Cardiac muscle cell (in vitro differentiated cells and primary cell): Measurements from ENCODE around the gene NUP93. TPM values are rescaled to one million over a fixed set of nuclear protein-coding genes. Genes with fewer than 3 reads are reported as not detected.
"Not testable (repeated sequence)": the region's sequence is repeated elsewhere in the genome, so short reads cannot be mapped to it uniquely, and the experiment has no call there.

ENCODE experiments used
- DNase-seq, 2 donors: peaks; one replicate each; pipeline versions ENCODE4 v3.0.0 to v3.0.0-alpha.2; 2010 to 2017; ENCODE audit warnings: low read depth in 1 of 2, low spot score in 1 of 2
- H3K27ac ChIP-seq: fragments of 200-600 bp; sonication (generic); 2 replicates; pipeline ENCODE4 v1.5.1; 2016
- H3K27me3 ChIP-seq: fragments of 200-600 bp; sonication (generic); 2 replicates; pipeline ENCODE4 v1.6.0; 2016; ENCODE audit warnings: control low read depth
- H3K36me3 ChIP-seq: fragments of 200-600 bp; sonication (generic); 2 replicates; pipeline ENCODE4 v1.5.1; 2016; ENCODE audit warnings: control low read depth
- H3K4me1 ChIP-seq: fragments of 200-600 bp; sonication (generic); 2 replicates; pipeline ENCODE4 v1.8.1; 2017; ENCODE audit warnings: low read depth, mild to moderate bottlenecking, mixed run types
- H3K4me3 ChIP-seq: fragments of 200-600 bp; sonication (generic); 2 replicates; pipeline ENCODE4 v1.5.1; 2016; ENCODE audit warnings: mild to moderate bottlenecking
- H3K9me3 ChIP-seq: fragments of 200-600 bp; sonication (generic); 2 replicates; pipeline ENCODE4 v1.5.1; 2017; ENCODE audit warnings: low read depth, mild to moderate bottlenecking, control low read depth
- polyA plus RNA-seq: library from polyadenylated mRNA; unstranded; fragments of >200 nt; fragmentation: Nextera tagmentation; extraction: Ambion mirVana; gene quantifications from 2 replicates; pipeline ENCODE4 v1.2.1, GENCODE V29; 2016
- total RNA-seq: library from RNA; depleted of rRNA; stranded (reverse); fragments of >200 nt; gene quantifications from 2 replicates; pipeline ENCODE4 v1.2.3, GENCODE V29; 2016
- TF ChIP-seq, protein P1 (sequence below): IDR thresholded peaks from 2 replicates; pipeline ENCODE4 v1.5.1; 2012; ENCODE audit warnings: low read depth, mild to moderate bottlenecking, low read length

Gene NUP93
- total and polyA plus RNA-seq, 2 experiments from 2014 or later = 110 to 127 TPM

DNA sequence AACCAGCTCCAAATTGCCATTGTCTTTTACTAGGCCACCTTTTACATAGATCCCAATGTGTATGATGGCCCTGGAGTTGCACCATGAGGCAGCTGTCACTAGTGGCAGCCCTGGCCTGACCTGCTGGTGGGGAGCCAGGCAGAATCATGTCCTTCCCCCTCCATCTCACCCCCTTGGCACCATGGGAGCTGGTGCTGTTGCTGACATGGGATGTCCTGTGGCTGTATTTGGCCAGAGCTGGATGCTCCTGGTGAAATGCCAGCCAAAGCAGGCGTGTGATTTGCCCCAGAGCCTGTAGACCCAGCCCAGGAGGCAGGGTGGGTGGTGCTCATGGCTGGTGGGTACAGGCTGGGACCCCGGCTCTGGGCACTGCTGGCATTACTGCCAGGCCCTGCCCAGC is 153.7 kb downstream of the NUP93 start:
- Histone ChIP-seq H3K4me1 (no peaks in the 10 kb centered on the region), H3K4me3 (no peak overlapping the region), H3K27ac (no peak overlapping the region), H3K36me3 (no peaks in the 10 kb centered on the region), H3K27me3 (no peaks in the 10 kb centered on the region), H3K9me3 (no peaks in the 10 kb centered on the region)
- TF ChIP-seq, protein P1, sequence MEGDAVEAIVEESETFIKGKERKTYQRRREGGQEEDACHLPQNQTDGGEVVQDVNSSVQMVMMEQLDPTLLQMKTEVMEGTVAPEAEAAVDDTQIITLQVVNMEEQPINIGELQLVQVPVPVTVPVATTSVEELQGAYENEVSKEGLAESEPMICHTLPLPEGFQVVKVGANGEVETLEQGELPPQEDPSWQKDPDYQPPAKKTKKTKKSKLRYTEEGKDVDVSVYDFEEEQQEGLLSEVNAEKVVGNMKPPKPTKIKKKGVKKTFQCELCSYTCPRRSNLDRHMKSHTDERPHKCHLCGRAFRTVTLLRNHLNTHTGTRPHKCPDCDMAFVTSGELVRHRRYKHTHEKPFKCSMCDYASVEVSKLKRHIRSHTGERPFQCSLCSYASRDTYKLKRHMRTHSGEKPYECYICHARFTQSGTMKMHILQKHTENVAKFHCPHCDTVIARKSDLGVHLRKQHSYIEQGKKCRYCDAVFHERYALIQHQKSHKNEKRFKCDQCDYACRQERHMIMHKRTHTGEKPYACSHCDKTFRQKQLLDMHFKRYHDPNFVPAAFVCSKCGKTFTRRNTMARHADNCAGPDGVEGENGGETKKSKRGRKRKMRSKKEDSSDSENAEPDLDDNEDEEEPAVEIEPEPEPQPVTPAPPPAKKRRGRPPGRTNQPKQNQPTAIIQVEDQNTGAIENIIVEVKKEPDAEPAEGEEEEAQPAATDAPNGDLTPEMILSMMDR = no peak
- no peak for DNase-seq

DNA sequence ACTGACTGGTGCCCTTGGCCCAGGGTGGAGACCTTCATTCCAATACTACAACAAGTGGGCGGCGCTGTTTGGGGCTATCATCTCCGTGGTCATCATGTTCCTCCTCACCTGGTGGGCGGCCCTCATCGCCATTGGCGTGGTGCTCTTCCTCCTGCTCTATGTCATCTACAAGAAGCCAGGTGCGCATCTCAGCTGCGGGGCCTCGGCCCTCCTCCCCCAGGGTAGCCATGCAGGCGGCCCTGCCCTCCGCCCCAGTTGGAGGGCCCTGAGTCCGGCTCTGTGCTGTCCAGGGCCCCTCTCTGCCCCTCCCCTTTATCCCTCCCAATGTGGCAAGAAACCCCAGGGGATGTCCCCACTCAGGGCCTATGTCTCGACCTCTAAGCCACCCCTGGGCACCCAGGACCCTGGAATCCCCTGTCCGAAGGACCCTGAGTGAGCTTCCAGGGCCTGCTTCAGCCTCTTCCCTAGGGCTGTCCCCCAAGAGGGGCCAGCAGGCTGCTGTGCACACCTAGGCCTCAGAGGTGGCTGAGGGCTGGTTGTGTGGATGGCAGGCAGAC is 154.2 kb downstream of the NUP93 start:
- Histone ChIP-seq H3K36me3 (no peaks in the 10 kb centered on the region), H3K27me3 (no peaks in the 10 kb centered on the region), H3K27ac (no peak overlapping the region), H3K9me3 (no peaks in the 10 kb centered on the region), H3K4me3 (no peak overlapping the region), H3K4me1 (no peaks in the 10 kb centered on the region)
- TF ChIP-seq, protein P1 = no peak
- DNase-seq = no peak

DNA sequence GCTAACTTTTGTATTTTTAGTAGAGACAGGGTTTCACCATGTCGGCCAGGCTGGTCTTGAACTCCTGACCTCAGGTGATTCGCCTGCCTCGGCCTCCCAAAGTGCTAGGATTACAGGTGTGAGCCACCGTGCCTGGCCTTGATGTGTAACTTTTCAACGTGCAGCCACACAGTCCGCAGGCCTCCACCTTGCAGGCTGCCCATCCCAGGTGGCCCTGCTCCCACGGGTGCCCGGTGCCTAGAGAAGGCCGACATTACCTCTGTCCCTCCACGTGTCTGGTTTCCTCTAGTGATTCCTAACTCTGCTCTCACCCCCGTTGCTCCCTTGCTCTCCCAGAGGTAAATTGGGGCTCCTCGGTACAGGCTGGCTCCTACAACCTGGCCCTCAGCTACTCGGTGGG is 155.0 kb downstream of the NUP93 start:
- H3K4me1 ChIP-seq, H3K9me3 ChIP-seq, H3K27me3 ChIP-seq, H3K4me3 ChIP-seq, H3K36me3 ChIP-seq, DNase-seq, H3K27ac ChIP-seq: not testable (repeated sequence)

DNA sequence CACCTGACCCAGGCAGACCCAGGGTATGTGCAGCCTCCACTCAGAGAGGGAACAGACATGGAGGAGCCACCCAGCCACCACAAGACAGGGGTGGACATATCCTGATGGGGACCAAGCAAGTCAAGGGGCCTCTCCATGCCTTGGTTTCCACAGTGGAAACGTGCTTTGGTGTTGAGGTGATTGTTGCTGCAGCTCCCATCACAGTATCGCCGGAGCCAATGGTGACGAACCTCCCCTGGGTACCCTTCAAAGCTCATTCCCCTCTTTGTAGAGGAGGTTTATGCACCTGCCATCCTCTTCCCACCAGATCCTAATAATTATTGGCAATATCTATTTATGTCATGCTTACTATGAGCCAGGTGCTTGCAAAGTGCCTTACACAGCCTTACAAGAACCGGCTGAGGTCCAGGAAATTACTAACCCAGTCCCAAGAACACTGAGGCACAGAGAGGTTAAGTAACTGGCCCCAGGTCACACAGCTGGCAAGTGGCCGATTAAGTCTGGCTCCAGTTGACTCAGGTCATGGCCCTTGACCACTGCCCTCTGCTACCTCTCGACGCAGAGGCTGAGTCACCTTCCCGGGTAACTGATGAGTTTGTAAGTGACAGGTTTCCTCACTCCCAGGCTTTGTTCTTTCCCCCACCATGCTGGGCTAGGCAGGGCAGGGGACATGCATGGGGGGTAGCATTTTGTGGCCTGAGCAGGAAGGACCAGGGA is 155.7 kb downstream of the NUP93 start:
- Histone ChIP-seq H3K27me3 (no peaks in the 10 kb centered on the region), H3K36me3 (no peaks in the 10 kb centered on the region), H3K4me3 (no peak overlapping the region), H3K9me3 (no peaks in the 10 kb centered on the region), H3K4me1 (no peaks in the 10 kb centered on the region), H3K27ac (no peak overlapping the region)
- no peak for DNase-seq
- TF ChIP-seq, protein P1 = no peak

DNA sequence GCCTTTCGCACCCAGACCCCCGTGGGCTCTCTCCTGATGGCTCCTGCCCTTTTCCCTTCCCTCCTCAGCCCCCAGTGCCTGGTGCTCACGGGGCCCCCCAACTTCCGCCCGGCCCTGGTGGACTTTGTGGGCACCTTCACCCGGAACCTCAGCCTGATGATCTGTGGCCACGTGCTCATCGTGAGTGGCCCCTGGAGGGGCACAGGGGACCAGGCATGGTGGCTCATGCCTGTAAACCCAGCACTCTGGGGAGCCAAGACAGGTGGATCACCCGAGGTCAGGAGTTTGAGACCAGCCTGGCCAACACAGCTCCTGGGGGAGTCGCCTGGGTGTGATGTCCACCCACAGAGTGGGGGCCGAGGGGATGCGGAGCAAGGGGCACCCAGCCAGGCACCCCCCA is 156.4 kb downstream of the NUP93 start:
- Histone ChIP-seq H3K4me1 (no peaks in the 10 kb centered on the region), H3K9me3 (no peaks in the 10 kb centered on the region), H3K27me3 (no peaks in the 10 kb centered on the region), H3K27ac (no peak overlapping the region), H3K36me3 (no peaks in the 10 kb centered on the region), H3K4me3 (no peak overlapping the region)
- no peak for DNase-seq
- TF ChIP-seq, protein P1 = no peak

DNA sequence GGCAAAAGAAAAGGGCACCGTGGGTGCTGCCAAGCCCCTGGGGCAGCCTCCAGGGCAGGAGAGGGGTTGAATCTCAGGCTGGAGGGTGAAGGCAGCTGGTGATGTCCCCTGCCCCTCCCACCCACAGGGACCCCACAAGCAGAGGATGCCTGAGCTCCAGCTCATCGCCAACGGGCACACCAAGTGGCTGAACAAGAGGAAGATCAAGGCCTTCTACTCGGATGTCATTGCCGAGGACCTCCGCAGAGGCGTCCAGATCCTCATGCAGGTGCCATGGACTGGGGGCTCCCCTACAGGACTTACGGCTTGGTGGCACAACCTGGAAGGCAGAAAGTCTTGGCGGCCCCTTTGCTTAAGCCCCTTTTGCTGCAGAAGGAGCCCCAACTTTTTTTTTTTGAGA is 156.9 kb downstream of the NUP93 start:
- TF ChIP-seq, protein P1 = no peak
- no peak overlapping the region for H3K4me3 ChIP-seq
- H3K27ac ChIP-seq = no peak overlapping the region
- no peaks in the 10 kb centered on the region for H3K9me3 ChIP-seq
- H3K36me3 ChIP-seq = no peaks in the 10 kb centered on the region
- no peaks in the 10 kb centered on the region for H3K27me3 ChIP-seq
- DNase-seq = no peak
- H3K4me1 ChIP-seq = no peaks in the 10 kb centered on the region
